GM21360 (cell line): ENCODE data around the gene MERTK.
"Not testable (repeated sequence)": the region's sequence is repeated elsewhere in the genome, so short reads cannot be mapped to it uniquely, and the experiment has no call there.

ENCODE experiments used
- ATAC-seq: cut with Tn5 transposase; IDR thresholded peaks from one replicate; pipeline ENCODE4 v1.9.1; 2021; ENCODE audit warnings: mild to moderate bottlenecking, moderate library complexity; ENCODE audit not compliant: unreplicated experiment

MERTK gene

DNA sequence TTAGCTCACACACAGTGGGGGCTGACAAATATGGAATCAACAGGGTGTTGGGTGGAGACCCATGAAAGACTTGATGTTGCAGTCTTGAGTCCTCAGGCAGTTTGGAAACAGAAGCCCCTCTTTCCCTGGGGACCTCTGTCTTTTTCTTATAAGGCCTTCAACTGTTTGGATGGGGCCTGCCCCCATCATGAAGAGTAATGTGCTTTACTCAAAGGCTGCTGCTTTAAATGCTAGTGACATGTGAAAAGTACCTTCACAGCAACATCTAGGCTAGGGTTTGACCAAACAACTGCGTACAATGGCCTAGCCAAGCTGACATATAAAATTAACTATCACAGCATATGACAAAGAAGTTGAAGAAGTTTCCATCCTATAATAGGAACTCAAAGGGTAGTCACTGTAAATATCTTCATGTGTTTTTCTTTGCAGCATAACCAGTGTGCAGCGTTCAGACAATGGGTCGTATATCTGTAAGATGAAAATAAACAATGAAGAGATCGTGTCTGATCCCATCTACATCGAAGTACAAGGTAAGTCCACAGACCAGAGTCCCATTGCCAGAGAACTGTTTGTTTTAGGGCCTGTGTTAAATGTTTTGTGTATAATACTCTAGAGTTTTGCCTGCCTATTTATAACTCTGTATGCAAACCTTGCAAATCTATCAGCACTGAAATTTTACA lies 46.3 kb downstream of the MERTK start:
- ATAC-seq, result no peak

DNA sequence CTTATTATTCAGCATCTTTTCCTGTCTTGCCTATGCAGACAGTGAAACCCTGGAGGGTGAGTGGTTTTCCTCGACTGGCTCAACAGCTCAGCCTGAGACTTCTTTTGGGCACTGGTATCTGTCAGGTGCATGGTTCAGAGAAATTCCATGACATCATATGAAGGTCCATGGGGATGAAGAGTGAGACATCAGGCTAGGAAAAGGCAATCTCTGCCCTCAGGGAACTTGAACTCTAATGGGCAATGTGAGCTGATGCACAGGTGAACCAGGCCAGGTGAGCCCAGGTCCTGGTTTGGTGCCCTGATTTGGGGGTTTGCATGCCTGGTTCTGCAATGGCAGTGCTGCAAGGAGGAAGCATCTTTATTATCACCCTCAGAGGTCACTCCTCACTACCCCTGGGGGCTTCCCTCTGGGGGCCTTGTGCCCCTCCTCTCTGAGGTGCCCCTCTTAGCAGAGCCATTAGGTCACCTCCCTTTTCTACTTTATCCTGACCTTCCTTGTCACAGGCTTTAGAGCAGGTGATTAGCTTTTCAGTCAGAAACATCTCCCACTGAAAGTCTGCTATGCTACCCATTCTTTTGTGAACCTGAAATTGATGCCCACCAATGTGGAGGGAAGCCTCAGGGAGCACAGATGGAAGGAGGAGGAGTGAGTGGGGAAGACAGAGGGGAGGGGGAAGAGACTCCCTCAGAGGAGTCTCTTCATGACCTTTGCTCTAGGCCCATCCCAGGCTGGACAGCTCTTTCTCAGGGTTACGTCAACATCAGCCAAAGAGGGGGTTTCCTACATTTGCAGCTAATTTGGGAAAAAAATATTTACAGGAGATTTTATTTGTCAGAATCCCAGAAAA lies 47.3 kb downstream of the MERTK start:
- no peak for ATAC-seq

DNA sequence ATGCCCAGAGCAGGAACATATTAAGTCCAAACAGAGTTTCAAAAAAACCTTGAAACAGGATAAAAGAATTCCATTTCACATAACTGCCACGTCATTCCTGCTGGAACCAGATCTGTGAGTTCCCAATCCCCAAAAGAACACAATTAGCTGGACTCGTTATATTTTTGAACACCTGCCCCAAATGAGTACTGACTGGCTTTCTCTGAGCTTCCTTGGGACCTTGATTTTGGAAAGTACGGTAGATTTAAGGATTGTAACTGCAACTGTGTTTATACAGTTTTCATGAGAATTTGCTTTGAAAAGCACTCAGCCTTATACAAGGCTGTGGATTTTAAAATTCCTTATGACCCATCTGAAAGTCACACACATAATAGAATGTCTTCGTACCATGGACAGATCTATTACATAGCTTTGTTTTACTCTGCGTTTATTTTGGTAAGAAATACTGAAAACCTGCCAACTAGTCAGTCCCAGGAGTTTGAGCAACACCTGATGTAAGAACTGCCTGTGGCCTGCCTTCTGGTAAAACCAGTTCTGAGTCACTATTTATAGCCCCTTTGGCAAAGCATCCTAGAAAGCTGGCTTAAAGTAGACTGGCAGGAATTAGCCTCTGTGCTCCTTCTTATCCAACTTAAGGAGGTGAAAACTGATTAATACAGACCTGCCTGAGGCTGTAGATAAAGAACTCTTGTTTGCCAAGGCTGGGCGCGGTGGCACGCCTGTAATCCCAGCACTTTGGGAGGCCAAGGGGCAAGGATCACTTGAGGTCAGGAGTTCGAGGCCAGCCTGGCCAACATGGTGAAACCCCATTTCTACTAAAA lies 48.1 kb downstream of the MERTK start:
- no peak for ATAC-seq

DNA sequence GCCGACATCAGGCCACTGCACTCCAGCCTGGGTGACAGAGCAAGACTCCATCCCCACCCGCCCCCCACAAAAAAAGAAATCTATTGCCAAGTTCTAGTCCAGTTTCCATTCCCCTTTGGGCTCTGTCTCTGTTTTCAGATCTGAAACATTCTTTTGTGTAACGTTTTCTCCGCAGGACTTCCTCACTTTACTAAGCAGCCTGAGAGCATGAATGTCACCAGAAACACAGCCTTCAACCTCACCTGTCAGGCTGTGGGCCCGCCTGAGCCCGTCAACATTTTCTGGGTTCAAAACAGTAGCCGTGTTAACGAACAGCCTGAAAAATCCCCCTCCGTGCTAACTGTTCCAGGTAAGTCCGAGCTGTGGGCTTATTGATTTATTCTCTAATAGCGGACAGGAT lies 48.8 kb downstream of the MERTK start:
- ATAC-seq, result no peak

DNA sequence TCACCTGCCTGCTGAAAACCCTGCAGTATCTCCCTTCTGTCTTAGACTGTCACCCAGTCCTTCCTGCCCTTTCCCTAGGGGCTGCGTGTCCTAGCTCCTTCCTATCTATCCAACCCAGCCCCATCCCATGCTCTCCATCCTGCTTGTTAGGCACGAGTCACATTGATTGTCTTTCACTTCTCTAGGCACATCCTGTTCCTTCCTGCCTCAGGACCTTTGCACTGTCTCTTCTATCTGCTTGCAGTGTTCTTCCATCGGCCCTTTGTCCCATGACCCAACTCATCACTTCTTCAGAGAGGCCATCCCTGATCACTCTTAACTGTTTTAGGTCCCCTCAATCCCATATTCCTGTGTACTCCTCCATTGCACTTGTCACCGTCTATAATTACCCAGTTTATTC lies 50.4 kb downstream of the MERTK start:
- ATAC-seq, result no peak

DNA sequence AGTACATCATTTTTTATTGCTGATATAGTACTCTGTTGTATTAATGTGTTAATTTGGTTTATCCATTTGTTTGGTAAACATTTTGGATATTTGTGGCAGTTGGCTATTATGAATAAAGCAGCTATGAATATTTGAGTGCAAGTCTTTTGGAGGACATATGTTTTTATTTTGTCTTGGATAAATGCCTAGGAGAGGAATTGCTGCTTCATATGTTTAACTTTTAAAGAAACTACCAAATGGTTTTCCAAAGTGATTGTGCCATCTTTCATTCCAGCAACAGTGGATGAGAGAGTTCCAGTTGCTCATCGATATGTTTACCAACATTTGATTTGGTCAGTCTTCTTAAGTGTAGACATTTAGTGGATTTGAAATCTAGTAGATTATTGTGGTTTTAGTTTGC lies 51.8 kb downstream of the MERTK start:
- ATAC-seq, result no peak

DNA sequence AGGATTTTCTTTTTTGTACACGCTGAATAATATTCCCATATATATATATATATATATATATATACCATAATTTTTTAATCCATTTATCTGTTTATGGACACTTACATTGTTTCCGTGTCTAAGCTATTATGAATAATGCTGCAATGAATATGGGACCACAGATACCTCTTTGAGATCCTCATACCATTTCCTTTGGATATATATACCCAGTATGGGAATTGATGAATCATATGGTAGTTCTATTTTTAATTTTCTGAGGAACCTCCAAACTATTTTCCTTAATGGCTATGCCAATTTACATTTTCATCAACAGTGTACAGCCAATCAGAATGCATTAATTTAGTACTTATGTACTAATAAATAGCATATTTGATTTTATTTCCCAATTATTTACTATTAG lies 53.1 kb downstream of the MERTK start:
- ATAC-seq, result no peak

DNA sequence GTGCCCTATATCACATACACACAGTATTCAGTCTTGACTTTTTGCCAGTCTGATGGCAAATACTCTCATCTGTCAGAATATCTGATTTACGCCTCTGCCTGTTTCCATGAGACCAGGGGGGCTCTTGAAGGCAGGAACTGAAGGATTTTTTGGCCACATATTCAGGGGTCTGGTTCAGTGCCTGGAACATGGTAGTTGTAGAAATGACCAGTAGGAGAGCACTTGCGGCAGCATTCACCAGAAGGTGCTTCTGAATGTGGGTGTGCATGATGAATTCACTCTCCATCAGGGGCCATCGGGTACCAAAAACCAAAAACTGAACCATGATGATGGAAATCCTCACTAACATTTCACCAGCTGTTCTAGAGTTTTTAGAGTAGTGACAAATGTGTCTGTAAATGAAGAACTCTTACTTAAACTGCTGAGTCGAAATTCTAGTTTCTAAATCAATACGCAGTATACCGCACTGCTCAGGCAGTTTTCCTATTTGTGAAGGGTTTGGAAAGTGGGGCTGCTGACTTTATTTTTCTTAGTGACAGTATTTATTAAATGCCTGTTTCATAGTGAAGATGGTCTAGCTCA lies 54.6 kb downstream of the MERTK start:
- no peak for ATAC-seq

DNA sequence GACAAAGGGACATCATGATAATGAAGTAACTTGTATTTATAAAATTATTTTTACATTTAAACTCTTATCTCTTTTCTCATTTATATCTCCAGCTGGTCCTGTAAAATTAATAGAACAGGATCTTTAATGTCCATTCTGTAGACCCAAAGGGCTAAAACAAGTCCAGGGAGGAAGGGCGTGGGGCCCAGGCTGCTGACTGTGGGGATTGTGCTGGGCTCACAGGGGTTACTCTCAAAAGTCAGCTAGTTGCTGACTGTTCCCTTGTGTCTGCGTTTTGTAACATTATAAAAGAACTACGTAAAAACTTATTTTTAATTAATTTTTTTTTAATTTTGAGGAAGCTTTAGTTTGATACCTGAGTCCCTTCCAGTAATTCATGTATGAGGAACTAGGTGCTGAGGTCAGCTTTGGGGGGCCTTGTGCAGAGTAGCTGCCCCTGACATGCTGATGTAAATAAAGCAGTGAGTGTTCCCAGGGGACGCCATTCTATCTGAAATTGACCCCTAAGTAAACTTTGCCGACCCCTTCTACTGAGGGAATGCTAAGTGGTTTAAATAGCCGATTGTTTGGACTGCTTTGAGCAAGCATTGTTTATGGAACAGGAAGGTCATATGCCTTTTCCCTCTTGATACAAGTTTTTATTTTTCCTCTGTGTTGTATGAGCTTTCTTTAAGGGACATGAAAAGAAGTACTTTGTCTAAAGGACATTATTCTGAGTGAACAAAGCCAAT lies 56.4 kb downstream of the MERTK start:
- ATAC-seq, result no peak

DNA sequence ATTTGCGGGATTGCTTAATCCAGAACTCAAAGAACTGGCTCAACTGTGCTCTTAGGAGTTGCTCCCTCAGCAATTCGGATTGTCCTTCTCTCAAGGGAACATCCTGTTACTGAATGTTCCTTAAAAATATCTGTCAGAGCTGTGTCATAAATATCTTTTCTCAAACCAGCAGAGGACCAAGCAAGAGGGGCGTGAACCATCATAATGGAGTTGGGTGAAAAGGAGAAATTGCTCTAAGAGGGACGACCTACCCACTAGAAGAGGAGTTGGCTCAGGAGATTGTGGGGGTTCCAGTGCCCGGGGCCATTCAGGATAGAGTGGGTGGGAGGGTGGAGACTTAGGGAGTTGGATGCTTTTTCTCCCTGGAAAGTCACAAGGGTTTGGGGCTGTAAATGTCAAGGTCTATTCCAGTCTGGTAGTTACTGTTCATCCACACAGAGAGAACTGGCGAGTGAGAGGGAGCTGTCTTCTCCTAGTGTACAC lies 59.5 kb downstream of the MERTK start:
- ATAC-seq, result no peak

DNA sequence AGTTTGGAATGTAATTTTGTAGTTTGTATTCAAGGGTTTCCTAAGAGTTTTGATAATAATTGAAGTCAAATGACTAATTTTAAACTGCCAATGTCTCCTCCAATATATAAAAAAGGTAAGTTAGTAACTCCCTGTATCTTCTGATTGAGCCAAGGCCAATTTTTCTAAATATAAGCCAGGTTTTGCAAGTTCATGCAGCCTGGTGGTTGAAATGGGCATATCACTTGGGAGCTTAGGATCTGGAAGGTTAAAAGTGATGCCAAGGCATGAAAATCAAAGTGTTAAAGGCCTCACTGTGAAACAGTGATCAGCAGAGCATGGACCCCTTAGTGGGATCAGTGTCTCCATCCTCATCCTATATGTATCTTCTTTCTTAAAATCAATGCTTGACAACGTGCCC lies 60.5 kb downstream of the MERTK start:
- no peak for ATAC-seq

DNA sequence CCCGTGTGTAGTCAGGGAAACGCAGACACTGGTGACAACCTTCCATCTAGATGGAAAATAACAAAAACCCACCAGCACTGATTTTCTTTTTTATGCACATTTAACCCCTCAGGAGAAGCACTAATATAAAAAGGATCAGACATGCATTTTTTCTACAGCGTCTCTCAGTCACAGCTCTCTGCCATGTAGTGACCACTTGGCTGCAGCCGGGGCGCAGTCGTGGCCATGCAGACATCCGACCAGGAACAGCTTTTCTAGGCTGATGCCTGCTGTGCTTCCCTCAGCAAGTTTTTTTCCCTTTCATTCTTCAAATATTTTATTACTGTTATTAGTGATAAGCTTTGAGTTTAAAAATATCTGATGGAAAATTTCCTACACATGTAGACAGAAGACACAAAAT lies 63.3 kb downstream of the MERTK start:
- no peak for ATAC-seq

DNA sequence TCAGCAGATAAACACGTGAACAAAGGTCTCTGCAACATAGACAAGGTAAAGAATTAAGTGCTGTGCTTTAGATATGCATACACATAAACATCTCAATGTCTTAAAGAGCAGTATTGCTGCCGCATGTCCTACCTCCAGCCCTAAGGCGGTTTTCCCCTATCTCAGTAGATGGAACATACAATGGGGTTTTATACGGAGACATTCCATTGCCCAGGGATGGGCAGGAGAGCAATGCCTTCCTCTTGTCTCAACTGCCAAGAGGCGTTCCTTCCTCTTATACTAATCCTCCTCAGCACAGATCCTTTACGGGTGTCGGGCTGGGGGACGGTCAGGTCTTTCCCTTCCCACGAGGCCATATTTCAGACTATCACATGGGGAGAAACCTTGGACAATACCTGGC lies 64.7 kb downstream of the MERTK start:
- ATAC-seq, result not testable (repeated sequence)

DNA sequence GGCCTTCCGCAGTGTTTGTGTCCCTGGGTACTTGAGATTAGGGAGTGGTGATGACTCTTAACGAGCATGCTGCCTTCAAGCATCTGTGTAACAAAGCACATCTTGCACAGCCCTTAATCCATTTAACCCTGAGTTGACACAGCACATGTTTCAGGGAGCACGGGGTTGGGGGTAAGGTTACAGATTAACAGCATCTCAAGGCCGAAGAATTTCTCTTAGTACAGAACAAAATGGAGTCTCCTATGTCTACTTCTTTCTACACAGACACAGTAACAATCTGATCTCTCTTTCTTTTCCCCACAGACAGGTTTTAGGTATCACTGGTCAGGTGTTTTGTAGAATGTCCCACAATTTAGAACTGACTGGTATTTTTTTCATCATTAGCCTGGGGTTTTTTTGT lies 65.1 kb downstream of the MERTK start:
- not testable (repeated sequence) for ATAC-seq

DNA sequence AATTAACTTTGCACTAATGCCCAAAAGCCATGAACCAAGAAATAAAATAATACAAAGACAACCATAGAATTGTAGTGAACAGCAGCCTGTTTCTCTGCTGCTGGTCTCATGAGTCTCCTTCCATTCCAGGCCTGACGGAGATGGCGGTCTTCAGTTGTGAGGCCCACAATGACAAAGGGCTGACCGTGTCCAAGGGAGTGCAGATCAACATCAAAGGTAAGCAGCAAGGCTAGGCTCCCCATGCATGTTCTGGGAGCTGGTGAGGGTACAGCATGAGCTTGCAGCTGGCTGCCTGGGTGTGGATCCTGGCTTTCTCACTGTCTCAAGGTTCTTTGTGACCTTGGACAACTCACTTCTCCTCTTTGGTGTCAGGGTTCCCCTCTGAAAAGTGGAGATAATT lies 66.7 kb downstream of the MERTK start:
- ATAC-seq, result no peak

DNA sequence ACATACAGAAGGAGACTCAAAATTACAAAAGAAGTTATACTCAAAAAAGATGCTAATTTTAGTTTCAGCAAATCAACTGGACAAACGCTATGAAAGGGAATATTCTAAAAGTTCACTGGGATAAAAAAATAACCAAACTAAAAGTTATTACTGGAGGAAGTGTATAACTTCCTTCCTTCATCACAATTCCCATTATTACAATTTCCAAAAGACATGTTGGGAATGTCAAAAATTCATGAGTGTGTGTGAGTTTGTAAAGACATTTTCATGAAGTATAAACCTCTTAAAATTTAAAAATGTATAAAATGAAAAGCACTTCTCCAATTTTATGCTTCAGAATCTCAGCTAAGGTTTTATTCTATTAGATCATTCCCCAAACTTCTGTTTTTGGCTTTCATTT lies 67.8 kb downstream of the MERTK start:
- ATAC-seq, result no peak

DNA sequence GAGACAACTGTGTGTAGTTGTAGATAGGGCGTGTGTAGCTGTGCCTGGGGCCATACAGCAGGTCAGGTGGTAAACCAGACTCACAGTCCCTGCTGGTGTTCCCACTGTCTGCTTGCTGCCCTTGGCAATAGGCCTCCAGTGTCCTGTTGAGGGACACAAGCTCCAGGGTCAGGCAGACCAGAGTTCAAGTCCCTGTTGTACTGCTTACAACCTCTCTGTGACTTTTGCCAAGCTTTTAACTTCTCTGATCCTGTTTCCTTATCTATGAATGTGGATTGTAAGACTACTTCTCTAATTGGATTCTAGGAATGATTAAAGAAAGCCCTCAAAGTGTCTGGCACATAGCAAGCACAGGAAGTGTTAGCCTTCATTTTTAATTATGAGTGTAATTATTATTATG lies 68.6 kb downstream of the MERTK start:
- no peak for ATAC-seq

DNA sequence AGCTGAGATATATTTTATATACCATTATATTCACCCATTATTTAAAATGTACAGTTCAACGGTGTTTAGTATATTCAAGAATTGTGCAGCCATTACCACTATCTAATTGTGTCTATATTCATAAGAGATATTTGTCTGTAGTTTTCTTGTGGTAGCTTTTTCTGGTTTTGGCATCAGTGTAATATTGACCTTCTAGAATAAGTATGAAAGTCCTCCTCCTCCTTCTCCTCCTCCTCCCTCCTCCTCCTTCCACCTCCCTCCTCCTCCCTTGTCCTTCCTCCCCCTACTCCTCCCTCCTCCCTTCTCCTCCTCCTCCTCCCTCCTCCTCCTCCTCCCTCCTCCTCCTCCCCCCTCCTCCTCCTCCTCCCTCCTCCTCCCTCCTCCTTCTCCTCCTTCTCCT lies 72.0 kb downstream of the MERTK start:
- ATAC-seq, result no peak

DNA sequence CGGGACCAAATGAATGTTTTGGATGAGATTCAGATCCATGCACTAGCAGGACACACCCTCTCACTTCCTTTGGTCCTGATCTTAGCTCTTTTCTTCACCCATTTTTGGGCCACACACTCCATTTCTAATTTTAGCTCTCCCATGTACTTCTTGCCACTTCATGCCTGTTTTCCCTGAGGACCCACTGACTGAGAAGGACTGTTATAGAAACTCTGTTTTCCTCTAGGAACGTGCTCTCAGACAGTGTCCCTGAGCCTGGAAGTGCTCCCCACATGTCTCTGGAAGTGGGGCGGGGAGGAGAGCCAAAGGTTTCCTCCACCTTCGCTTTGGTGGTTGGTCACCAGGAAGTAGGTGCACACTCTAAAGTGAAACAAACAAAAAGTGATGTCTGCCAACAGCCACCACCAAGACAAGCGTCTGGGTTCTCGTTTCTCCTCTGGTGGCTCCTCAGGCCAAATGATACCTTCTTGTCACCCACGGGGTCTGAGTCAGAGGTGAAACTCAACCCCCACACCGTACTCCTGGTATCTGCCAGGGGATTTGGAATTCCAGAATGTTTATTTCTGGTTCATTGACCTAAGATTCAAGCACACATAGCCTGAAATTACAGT lies 74.7 kb downstream of the MERTK start:
- no peak for ATAC-seq

DNA sequence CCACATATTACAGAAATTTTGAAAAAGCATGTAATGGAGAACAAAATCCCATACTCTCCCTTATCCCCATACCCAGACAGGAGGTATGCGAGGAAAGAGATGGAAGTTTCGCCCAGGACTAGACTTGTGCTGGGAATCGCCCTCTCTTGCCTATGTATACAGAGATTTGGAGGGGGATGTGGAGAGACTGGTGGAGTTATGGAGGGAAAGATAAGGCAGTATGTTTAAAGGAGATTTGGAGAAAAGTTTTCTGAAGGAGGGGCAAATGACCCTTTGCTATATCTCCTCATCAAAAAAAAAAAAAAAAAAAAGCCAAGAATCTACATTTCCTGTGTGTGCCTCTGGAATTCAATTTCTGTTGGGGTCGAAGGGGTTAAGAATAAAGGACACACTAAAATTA lies 75.3 kb downstream of the MERTK start:
- ATAC-seq, result no peak
